Chondrocyte (in vitro differentiated cells): Measurements from ENCODE around the gene ZBTB40. TPM values are rescaled to one million over a fixed set of nuclear protein-coding genes. Genes with fewer than 3 reads are reported as not detected.

Experiments used
- DNase-seq: peaks from one replicate; pipeline ENCODE4 v3.0.0; 2021; ENCODE audit warnings: mixed read lengths, low spot score
- H3K27ac Mint-ChIP-seq: one replicate; pipeline ENCODE4 v1.8.0; 2021; ENCODE audit warnings: mild to moderate bottlenecking, moderate library complexity, mixed read lengths; ENCODE audit not compliant: unreplicated experiment
- H3K27me3 Mint-ChIP-seq: 2 replicates; pipeline ENCODE4 v1.8.0; 2021; ENCODE audit warnings: low read depth, mixed read lengths
- H3K36me3 Mint-ChIP-seq: 2 replicates; pipeline ENCODE4 v1.8.0; 2021; ENCODE audit warnings: low read depth, mixed read lengths
- H3K4me1 Mint-ChIP-seq: 2 replicates; pipeline ENCODE4 v1.8.0; 2021; ENCODE audit warnings: low read depth, mild to moderate bottlenecking, mixed read lengths
- H3K4me3 Mint-ChIP-seq: one replicate; pipeline ENCODE4 v1.8.0; 2021; ENCODE audit warnings: mild to moderate bottlenecking, moderate library complexity, mixed read lengths; ENCODE audit not compliant: unreplicated experiment
- H3K9me3 Mint-ChIP-seq: 2 replicates; pipeline ENCODE4 v1.8.0; 2021; ENCODE audit warnings: low read depth, mixed read lengths
- total RNA-seq: library from RNA; stranded (reverse); gene quantifications from 3 replicates; pipeline ENCODE4 v1.2.1, GENCODE V29; 2021
- TF ChIP-seq, protein P1 (sequence below): fragments of 200-600 bp; sonication (generic); IDR thresholded peaks from 2 replicates; pipeline ENCODE4 v1.5.0; 2021; ENCODE audit warnings: antibody characterized with exemption, mild to moderate bottlenecking, moderate library complexity

The ZBTB40 gene
- total RNA-seq, 1 donor from 2014 or later: 16.3 TPM

DNA sequence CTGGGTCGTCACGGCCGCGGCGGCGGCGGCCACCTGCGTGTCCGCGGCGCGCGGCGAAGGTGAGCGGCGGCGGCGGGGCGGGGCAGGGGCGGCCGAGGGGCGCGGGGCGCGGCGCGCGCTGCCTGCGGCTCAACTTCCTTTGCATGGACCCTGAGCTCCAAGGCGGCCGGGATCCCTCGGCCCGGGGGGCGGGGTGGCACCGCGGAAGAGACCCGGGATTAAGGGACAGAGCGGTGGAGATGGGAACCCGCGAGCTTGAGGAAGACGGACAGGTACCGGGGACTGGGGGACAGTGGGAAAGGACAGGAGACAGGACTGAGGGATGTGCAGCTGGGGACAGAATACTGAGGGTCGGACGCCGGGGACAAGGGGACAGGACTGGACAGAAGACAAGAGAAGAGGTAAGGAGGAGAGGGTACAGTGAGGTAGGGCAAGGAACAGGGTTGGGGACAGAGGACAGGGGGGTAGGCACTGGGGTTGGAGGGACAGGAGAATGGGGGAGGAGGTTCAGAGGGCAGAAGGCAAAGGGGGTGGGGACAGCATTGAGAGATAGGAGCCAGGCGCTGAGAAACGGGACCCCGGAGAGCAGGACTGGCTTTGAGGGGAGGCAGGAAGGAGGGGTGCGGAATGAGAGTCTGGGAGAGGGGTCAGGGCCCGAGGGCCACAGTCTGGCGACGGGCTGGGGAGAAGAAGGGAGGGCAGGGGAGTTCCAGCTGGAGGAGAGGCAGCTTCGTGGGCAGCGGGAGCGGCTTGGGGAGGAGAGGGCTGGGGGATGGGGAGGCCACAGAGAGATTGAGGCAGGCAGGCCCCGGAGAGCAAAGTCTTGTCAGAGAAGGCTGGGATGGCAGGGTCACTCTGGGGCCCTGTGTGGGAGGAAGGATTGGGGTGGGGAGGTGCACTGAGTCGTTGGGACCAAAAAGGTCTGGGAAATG lies 112.3 kb downstream of the ZBTB40 start:
- Mint-ChIP-seq H3K4me1 (peaks cover 19% of the 10 kb centered on the region), H3K27me3 (peaks cover 62% of the 10 kb centered on the region), H3K27ac (no peak overlapping the region), H3K4me3 (peak overlapping the region; percentile 54), H3K9me3 (no peaks in the 10 kb centered on the region), H3K36me3 (peaks cover 2% of the 10 kb centered on the region)
- TF ChIP-seq, protein P1, sequence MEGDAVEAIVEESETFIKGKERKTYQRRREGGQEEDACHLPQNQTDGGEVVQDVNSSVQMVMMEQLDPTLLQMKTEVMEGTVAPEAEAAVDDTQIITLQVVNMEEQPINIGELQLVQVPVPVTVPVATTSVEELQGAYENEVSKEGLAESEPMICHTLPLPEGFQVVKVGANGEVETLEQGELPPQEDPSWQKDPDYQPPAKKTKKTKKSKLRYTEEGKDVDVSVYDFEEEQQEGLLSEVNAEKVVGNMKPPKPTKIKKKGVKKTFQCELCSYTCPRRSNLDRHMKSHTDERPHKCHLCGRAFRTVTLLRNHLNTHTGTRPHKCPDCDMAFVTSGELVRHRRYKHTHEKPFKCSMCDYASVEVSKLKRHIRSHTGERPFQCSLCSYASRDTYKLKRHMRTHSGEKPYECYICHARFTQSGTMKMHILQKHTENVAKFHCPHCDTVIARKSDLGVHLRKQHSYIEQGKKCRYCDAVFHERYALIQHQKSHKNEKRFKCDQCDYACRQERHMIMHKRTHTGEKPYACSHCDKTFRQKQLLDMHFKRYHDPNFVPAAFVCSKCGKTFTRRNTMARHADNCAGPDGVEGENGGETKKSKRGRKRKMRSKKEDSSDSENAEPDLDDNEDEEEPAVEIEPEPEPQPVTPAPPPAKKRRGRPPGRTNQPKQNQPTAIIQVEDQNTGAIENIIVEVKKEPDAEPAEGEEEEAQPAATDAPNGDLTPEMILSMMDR: no peak
- no peak for DNase-seq

DNA sequence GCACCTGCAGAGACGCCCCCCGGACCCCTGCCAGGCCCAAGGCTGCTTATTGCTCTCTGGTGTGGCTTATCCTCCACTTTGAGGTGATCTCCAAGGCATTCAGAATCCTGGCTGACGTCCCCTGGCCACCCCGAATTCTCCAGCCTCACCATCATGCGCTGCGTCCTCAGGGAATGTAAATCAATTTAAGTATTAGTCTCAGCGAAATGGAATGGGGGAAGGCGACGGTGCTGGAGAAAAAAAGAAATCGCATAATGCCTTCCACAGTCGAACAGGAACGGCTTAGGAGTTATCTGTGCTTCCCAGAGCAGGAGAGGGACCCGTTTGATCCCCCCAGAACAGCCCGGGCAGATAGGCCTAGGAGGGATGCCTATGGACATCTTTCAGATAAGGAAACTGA lies 114.5 kb downstream of the ZBTB40 start:
- Mint-ChIP-seq H3K4me1 (peaks cover 10% of the 10 kb centered on the region), H3K27ac (no peak overlapping the region), H3K27me3 (peaks cover 57% of the 10 kb centered on the region), H3K4me3 (no peak overlapping the region), H3K36me3 (peaks cover 2% of the 10 kb centered on the region), H3K9me3 (no peaks in the 10 kb centered on the region)
- TF ChIP-seq, protein P1: no peak
- no peak for DNase-seq

GRCh38 chr1:22567197-22567596 lies 115.5 kb downstream of the ZBTB40 start:
- TF ChIP-seq, protein P1: no peak
- H3K27me3 Mint-ChIP-seq: peaks cover 53% of the 10 kb centered on the region
- no peak overlapping the region for H3K4me3 Mint-ChIP-seq
- peaks cover 2% of the 10 kb centered on the region for H3K36me3 Mint-ChIP-seq
- peaks cover 6% of the 10 kb centered on the region for H3K4me1 Mint-ChIP-seq
- DNase-seq: no peak
- no peak overlapping the region for H3K27ac Mint-ChIP-seq
- H3K9me3 Mint-ChIP-seq: no peaks in the 10 kb centered on the region

GRCh38 chr1:22567994-22568393 lies 116.3 kb downstream of the ZBTB40 start:
- DNase-seq: no peak
- Mint-ChIP-seq H3K27ac (no peak overlapping the region), H3K27me3 (peaks cover 54% of the 10 kb centered on the region), H3K4me1 (peaks cover 4% of the 10 kb centered on the region), H3K9me3 (no peaks in the 10 kb centered on the region), H3K36me3 (peaks cover 2% of the 10 kb centered on the region), H3K4me3 (no peak overlapping the region)
- TF ChIP-seq, protein P1: no peak

- H3K27me3 Mint-ChIP-seq: peaks cover 54% of the 10 kb centered on the region
- TF ChIP-seq, protein P1: no peak
- H3K9me3 Mint-ChIP-seq: no peaks in the 10 kb centered on the region
- H3K4me1 Mint-ChIP-seq: no peaks in the 10 kb centered on the region
- no peak overlapping the region for H3K4me3 Mint-ChIP-seq
- DNase-seq: no peak
- H3K27ac Mint-ChIP-seq: no peak overlapping the region
- H3K36me3 Mint-ChIP-seq: peaks cover 2% of the 10 kb centered on the region
Observed at GRCh38 chr1:22569269-22569668, 117.6 kb downstream of the ZBTB40 start.
